Neural cell (in vitro differentiated cells): Measurements from ENCODE around the gene GGCT. TPM values are rescaled to one million over a fixed set of nuclear protein-coding genes. Genes with fewer than 3 reads are reported as not detected.

Source experiments
- H2AFZ ChIP-seq: fragments of 200-600, 300-800 bp; sonication (generic), shearing (Covaris generic); 2 replicates; pipeline ENCODE4 v1.6.0; 2014; ENCODE audit warnings: low read depth, mild to moderate bottlenecking, antibody characterized with exemption, low read length, moderate library complexity
- H3F3A ChIP-seq: fragments of 200-600 bp; shearing (Covaris generic); 2 replicates; pipeline ENCODE4 v1.6.1; 2016; ENCODE audit warnings: mild to moderate bottlenecking, moderate library complexity, mixed read lengths, antibody characterized with exemption, low read length; ENCODE audit not compliant: insufficient read depth, poor library complexity, severe bottlenecking
- H3K27ac ChIP-seq: fragments of 200-600, 300-800 bp; sonication (generic), shearing (Covaris generic); 2 replicates; pipeline ENCODE4 v1.5.1; 2014; ENCODE audit warnings: mild to moderate bottlenecking, low read length, moderate library complexity
- H3K27me3 ChIP-seq: fragments of 300-800, 200-600 bp; sonication (generic), shearing (Covaris generic); 2 replicates; pipeline ENCODE4 v1.6.0; 2014; ENCODE audit warnings: mild to moderate bottlenecking, low read depth, low read length, moderate library complexity; ENCODE audit not compliant: insufficient read depth
- H3K36me3 ChIP-seq: fragments of 300-800, 200-600 bp; sonication (generic), shearing (Covaris generic); 2 replicates; pipeline ENCODE4 v1.5.1; 2014; ENCODE audit warnings: mild to moderate bottlenecking, antibody characterized with exemption, low read length, moderate library complexity; ENCODE audit not compliant: insufficient read depth
- H3K4me2 ChIP-seq: fragments of 300-800, 200-600 bp; sonication (generic), shearing (Covaris generic); 2 replicates; pipeline ENCODE4 v1.6.0; 2014; ENCODE audit warnings: mild to moderate bottlenecking, low read length
- H3K4me3 ChIP-seq: fragments of 300-800, 200-600 bp; sonication (generic), shearing (Covaris generic); 2 replicates; pipeline ENCODE4 v1.5.1; 2014; ENCODE audit warnings: mild to moderate bottlenecking, low read length, moderate library complexity
- H3K79me2 ChIP-seq: fragments of 200-600 bp; shearing (Covaris generic); replicated peaks from 2 replicates; pipeline ENCODE4 v1.6.0; 2014; ENCODE audit warnings: mild to moderate bottlenecking, low read length, moderate library complexity; ENCODE audit not compliant: insufficient read depth
- H3K9ac ChIP-seq: fragments of 300-800, 200-600 bp; sonication (generic), shearing (Covaris generic); 2 replicates; pipeline ENCODE4 v1.6.1; 2016; ENCODE audit warnings: mild to moderate bottlenecking, low read length, mixed read lengths
- H3K9me2 ChIP-seq: fragments of 200-600 bp; shearing (Covaris generic); 2 replicates; pipeline ENCODE4 v1.6.1; 2016; ENCODE audit warnings: mild to moderate bottlenecking, low read length, mixed read lengths; ENCODE audit not compliant: insufficient read depth
- H3K9me3 ChIP-seq: fragments of 200-600, 300-800 bp; sonication (generic), shearing (Covaris generic); 2 replicates; pipeline ENCODE4 v1.6.1; 2016; ENCODE audit warnings: mild to moderate bottlenecking, mixed run types, low read length, moderate library complexity, mixed read lengths
- H4K20me1 ChIP-seq: fragments of 200-600 bp; shearing (Covaris generic); 2 replicates; pipeline ENCODE4 v1.6.1; 2016; ENCODE audit warnings: mild to moderate bottlenecking, mixed run types; ENCODE audit not compliant: insufficient read depth
- CTCF ChIP-seq: fragments of 450-650 bp; IDR thresholded peaks from 2 replicates; pipeline ENCODE4 v1.5.1; 2014; ENCODE audit warnings: antibody characterized with exemption, mild to moderate bottlenecking, moderate library complexity; ENCODE audit not compliant: poor library complexity, severe bottlenecking
- EZH2 ChIP-seq: fragments of 200-600, 300-800 bp; shearing (Covaris generic), sonication (generic); IDR thresholded peaks from 2 replicates; pipeline ENCODE4 v1.6.1; 2014; ENCODE audit warnings: antibody characterized with exemption, low read length, borderline replicate concordance, mild to moderate bottlenecking; ENCODE audit not compliant: insufficient read depth, poor library complexity, severe bottlenecking
- POLR2AphosphoS5 ChIP-seq: IDR thresholded peaks from 2 replicates; pipeline ENCODE4 v1.6.1; 2012
- RAD21 ChIP-seq: fragments of 450-650 bp; conservative IDR thresholded peaks from 2 replicates; pipeline ENCODE4 v1.6.1; 2014; ENCODE audit warnings: antibody characterized with exemption, mild to moderate bottlenecking, moderate library complexity
- SMC3 ChIP-seq: fragments of 450-650 bp; conservative IDR thresholded peaks from 2 replicates; pipeline ENCODE4 v1.6.1; 2014; ENCODE audit warnings: antibody characterized with exemption, mild to moderate bottlenecking, moderate library complexity; ENCODE audit not compliant: poor library complexity
- polyA plus RNA-seq: library from polyadenylated mRNA; depleted of rRNA; stranded (reverse); fragments of >200 nt; gene quantifications from 2 replicates; pipeline ENCODE4 v1.2.3, GENCODE V29; 2014

GGCT gene
- polyA plus RNA-seq, 1 donor from 2014 or later = 39.8 TPM

GRCh38 chr7:30474893-30475292 lies 29.7 kb downstream of the GGCT start:
- Histone ChIP-seq H3K9me3 (no peaks in the 10 kb centered on the region), H3K36me3 (no peaks in the 10 kb centered on the region), H3K27me3 (peaks cover 4% of the 10 kb centered on the region), H3K4me2 (no peak overlapping the region), H3K4me3 (no peak overlapping the region), H3K9me2 (no peaks in the 10 kb centered on the region), H3K79me2 (no peaks in the 10 kb centered on the region), H3K9ac (no peak overlapping the region), H4K20me1 (no peaks in the 10 kb centered on the region), H3K27ac (no peak overlapping the region), H3F3A (no peaks in the 10 kb centered on the region), H2AFZ (no peak overlapping the region)
- no peak for TF ChIP-seq EZH2
- TF ChIP-seq POLR2AphosphoS5 = no peak
- TF ChIP-seq SMC3 = no peak

- Histone ChIP-seq H3K27ac (no peak overlapping the region), H2AFZ (no peak overlapping the region), H3F3A (no peaks in the 10 kb centered on the region), H3K9me2 (no peaks in the 10 kb centered on the region), H3K9ac (no peak overlapping the region), H3K4me2 (no peak overlapping the region), H3K36me3 (no peaks in the 10 kb centered on the region), H3K27me3 (peaks cover 4% of the 10 kb centered on the region), H3K4me3 (no peak overlapping the region), H3K9me3 (no peaks in the 10 kb centered on the region), H3K79me2 (no peaks in the 10 kb centered on the region), H4K20me1 (no peaks in the 10 kb centered on the region)
- TF ChIP-seq CTCF = no peak
Observed at GRCh38 chr7:30474485-30474884, 30.1 kb downstream of the GGCT start.

- Histone ChIP-seq H3K9ac (no peak overlapping the region), H3K4me2 (no peak overlapping the region), H3K9me2 (no peaks in the 10 kb centered on the region)
Observed at GRCh38 chr7:30473903-30474302, 30.7 kb downstream of the GGCT start.

More at GRCh38 chr7:30473903-30474302, 30.7 kb downstream of the GGCT start:
- H4K20me1 ChIP-seq = no peaks in the 10 kb centered on the region
- H3K9me3 ChIP-seq = no peaks in the 10 kb centered on the region
- H3F3A ChIP-seq = no peaks in the 10 kb centered on the region
- no peak overlapping the region for H3K27ac ChIP-seq
- H3K36me3 ChIP-seq = no peaks in the 10 kb centered on the region
- TF ChIP-seq RAD21 = no peak
- TF ChIP-seq CTCF = no peak
- no peak for TF ChIP-seq POLR2AphosphoS5
- H3K79me2 ChIP-seq = no peaks in the 10 kb centered on the region
- no peak overlapping the region for H3K4me3 ChIP-seq
- H2AFZ ChIP-seq = no peak overlapping the region
- no peaks in the 10 kb centered on the region for H3K27me3 ChIP-seq
